Adrenal gland (tissue), 12 donors: ENCODE results near the gene SAAL1. TPM values are rescaled to one million over a fixed set of nuclear protein-coding genes. Genes with fewer than 3 reads are reported as not detected.
A peak's percentile ranks its signal among the peaks of the same experiment; 100 is the strongest.

Experiments used
- DNase-seq, 7 donors: peaks; one replicate each; pipeline ENCODE4 v3.0.0-alpha.2; 2019 to 2020
- H3K27ac ChIP-seq, 5 donors: fragments of 200-600 bp; sonication (generic) in 4 of 5; 1 replicate in 3 of 5; 2 replicates in 2 of 5; pipeline versions ENCODE4 v1.5.1 to v1.8.0; 2016 to 2020; ENCODE audit warnings: mild to moderate bottlenecking in 1 of 5
- H3K27me3 ChIP-seq: fragments of 200-600 bp; 2 replicates; pipeline ENCODE4 v1.8.0; 2021
- H3K36me3 ChIP-seq, 2 donors: fragments of 200-600 bp; replicated peaks in 1 of 2; 1 replicate in 1 of 2; 2 replicates in 1 of 2; pipeline versions ENCODE4 v1.5.1 to v1.8.0; 2018 to 2022
- H3K4me1 ChIP-seq, 2 donors: fragments of 200-600 bp; replicated peaks in 1 of 2; 1 replicate in 1 of 2; 2 replicates in 1 of 2; pipeline versions ENCODE4 v1.5.1 to v1.8.0; 2018 to 2021
- H3K4me3 ChIP-seq, 4 donors: fragments of 200-600 bp; sonication (generic) in 3 of 4; one replicate each; pipeline ENCODE4 v1.5.1; 2016 to 2018
- H3K9me3 ChIP-seq, 3 donors: fragments of 200-600 bp; sonication (generic) in 1 of 3; replicated peaks in 1 of 3; 1 replicate in 2 of 3; 2 replicates in 1 of 3; pipeline versions ENCODE4 v1.5.1 to v1.8.0; 2016 to 2021
- POLR2A ChIP-seq, 2 donors: fragments of 450-650 bp; IDR thresholded peaks; one replicate each; pipeline ENCODE4 v1.6.1; 2017; ENCODE audit warnings: antibody characterized with exemption in 2 of 2, mild to moderate bottlenecking in 2 of 2, moderate library complexity in 1 of 2
- WGBS, 4 donors: extraction: QIAGEN DNeasy Blood & Tissue Kit in 2 of 4; methylation state at CpG; one replicate each; pipeline versions ENCODE4 v1.1.5 to v1.1.7; 2013 to 2017; 5-methylcytosine and 5-hydroxymethylcytosine counted together
- intact Hi-C, 2 donors: fragments of 100-400 bp; cut with DNase I; formaldehyde crosslinking; loops; one replicate each; pipeline versions ENCODE4 v1.14.1 to v1.15.0; 2022 to 2023
- polyA plus RNA-seq, 3 donors: library from polyadenylated mRNA; stranded (reverse); fragments of 200-250 nt in 2 of 3; fragments of 350-450 nt in 1 of 3; fragmentation: Illumina TruSeq in 1 of 3; extraction: RNeasy Lipid Tissue Mini Kit (QIAGEN cat#74804) in 1 of 3; gene quantifications; one replicate each; pipeline ENCODE4 v1.2.3, GENCODE V29; 2013 to 2014
- total RNA-seq, 9 donors: library from RNA; depleted of rRNA in 4 of 9; stranded (reverse); fragments of >200 nt in 4 of 9; fragments of 120-200 nt in 1 of 9; fragmentation: NEBNext Ultra II Directional in 1 of 9; extraction: Animal tissue kit (Norgen Biotek cat#: 25700) in 1 of 9; gene quantifications; one replicate each; pipeline versions ENCODE4 v1.1.0 to v1.2.4, GENCODE V29; 2013 to 2023
- TF ChIP-seq, protein P1 (sequence below), 6 experiments: fragments of 450-650 bp in 4 of 6; fragments of 200-600 bp in 2 of 6; sonication (generic) in 1 of 6; IDR thresholded peaks; 1 replicate in 5 of 6; 2 replicates in 1 of 6; pipeline versions ENCODE4 v1.5.1 to v1.8.0; 2016 to 2021; ENCODE audit warnings: antibody characterized with exemption in 6 of 6, mild to moderate bottlenecking in 2 of 6, moderate library complexity in 1 of 6
- donor health status: healthy with polysubstance abuse.
- donor health status: Bipolar disorder and iron deficiency.
- donor health status: DM: yes; HTN: yes; CAD: no.
- donor health status: DM: no; HTN: no; CAD: no.
- donor health status: DM: no; HTN: no; CAD: no.
- donor health status: DM: yes; HTN: yes; CAD: no.

SAAL1 gene
- total and polyA plus RNA-seq, 12 donors, result 3.7 to 15.9 (median 10.4) TPM

DNA sequence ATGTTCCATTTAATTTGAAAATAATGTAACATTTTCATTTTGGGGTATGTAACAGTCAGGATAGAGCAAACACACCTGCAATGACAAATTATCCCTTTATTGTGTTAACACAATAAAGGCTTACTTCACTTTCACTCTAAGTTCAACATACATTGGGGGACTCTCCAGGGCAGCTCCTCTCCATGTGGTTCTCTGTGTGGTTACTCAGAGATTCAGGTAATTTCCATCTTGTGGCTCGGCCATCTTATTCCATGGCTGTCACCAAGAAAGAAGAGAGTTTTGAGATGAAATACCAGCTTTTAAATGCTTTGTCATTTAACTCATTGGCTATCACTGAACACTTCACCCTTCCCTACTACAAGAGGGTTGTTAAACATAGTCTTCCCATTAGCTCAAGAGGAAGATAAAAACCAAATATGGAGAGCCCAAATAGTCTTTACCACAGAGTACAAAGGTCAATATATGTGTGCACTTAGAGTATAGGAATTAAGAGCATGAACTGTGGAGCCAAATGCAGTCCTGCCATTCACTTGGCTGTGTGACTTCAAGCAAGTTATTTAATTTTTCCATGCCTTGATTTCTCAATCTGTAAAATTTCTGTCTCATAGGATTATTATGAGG, 49.2 kb downstream of the SAAL1 start:
- intact Hi-C loops, result no loop called here
- WGBS, 4 donors, result 43 to 92% (median 81%) methylated on average over 1 of the region's 1 CpG
- H3K36me3 ChIP-seq, result no peaks in the 10 kb centered on the region
- no peaks in the 10 kb centered on the region for H3K4me1 ChIP-seq
- H3K4me3 ChIP-seq, result no peak overlapping the region
- no peak for DNase-seq
- no peak overlapping the region for H3K27ac ChIP-seq
- H3K27me3 ChIP-seq, result no peaks in the 10 kb centered on the region
- no peaks in the 10 kb centered on the region for H3K9me3 ChIP-seq
- TF ChIP-seq, protein P1, sequence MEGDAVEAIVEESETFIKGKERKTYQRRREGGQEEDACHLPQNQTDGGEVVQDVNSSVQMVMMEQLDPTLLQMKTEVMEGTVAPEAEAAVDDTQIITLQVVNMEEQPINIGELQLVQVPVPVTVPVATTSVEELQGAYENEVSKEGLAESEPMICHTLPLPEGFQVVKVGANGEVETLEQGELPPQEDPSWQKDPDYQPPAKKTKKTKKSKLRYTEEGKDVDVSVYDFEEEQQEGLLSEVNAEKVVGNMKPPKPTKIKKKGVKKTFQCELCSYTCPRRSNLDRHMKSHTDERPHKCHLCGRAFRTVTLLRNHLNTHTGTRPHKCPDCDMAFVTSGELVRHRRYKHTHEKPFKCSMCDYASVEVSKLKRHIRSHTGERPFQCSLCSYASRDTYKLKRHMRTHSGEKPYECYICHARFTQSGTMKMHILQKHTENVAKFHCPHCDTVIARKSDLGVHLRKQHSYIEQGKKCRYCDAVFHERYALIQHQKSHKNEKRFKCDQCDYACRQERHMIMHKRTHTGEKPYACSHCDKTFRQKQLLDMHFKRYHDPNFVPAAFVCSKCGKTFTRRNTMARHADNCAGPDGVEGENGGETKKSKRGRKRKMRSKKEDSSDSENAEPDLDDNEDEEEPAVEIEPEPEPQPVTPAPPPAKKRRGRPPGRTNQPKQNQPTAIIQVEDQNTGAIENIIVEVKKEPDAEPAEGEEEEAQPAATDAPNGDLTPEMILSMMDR (IDR thresholded peaks at IDR 0.05), result no peak
- no peak for TF ChIP-seq POLR2A (IDR thresholded peaks at IDR 0.05)

DNA sequence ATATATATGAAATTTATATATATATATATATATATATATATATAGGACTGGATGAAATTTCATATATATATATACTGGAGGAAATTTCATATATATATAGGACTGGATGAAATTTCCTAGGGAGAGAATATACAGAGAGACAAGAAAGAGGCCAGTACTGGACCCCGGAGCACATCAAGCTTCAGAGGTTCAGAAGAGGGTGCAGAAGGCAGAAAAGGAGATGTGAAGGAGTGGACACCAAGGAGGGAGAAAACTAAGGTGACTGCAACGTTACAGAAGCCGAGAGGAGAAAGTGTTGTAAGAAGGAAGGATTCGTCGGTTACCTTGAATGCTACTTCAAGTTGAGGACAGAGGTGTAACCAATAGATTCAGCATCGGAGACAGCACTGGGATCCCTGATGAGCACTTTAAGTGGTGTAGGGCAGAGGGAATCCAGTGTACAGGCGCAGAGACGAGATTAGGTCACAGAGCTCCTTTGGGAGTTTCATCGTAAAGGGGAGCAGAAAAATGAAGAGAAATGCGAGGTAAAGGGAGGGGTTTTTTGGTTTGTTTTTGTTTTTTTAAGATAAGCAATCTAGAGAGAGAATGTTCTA, 51.3 kb downstream of the SAAL1 start:
- H3K27ac ChIP-seq, result no peak overlapping the region
- no peaks in the 10 kb centered on the region for H3K9me3 ChIP-seq
- 82 to 90% (median 88%) methylated on average over 10 of the region's 10 CpGs for WGBS, 4 donors
- no peaks in the 10 kb centered on the region for H3K27me3 ChIP-seq
- no peaks in the 10 kb centered on the region for H3K36me3 ChIP-seq
- TF ChIP-seq, protein P1 (IDR thresholded peaks at IDR 0.05), result no peak
- TF ChIP-seq POLR2A (IDR thresholded peaks at IDR 0.05), result no peak
- intact Hi-C loops, result no loop called here
- H3K4me3 ChIP-seq, result no peak overlapping the region
- H3K4me1 ChIP-seq, result no peaks in the 10 kb centered on the region
- no peak for DNase-seq

DNA sequence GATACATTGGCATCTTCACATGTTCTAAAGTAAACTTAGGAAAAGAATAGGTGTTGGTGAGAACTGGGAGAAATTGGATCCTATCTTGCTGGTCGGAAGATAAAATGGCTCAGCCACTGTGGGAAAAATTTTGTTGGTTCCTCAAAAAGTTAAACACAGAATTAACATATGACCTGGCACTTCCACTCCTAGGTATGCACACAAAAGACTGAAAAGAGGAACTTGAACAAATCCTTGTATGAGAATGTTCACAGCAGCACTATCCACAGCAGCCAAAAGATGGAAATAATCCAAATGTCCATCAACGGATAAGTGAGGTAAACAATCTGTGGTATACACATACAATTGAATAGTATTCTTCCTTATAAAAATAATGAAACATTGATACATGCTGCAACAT, 55.0 kb downstream of the SAAL1 start:
- intact Hi-C loops, result no loop called here
- Histone ChIP-seq H3K9me3 (no peaks in the 10 kb centered on the region), H3K27me3 (peaks cover 29% of the 10 kb centered on the region), H3K4me1 (no peaks in the 10 kb centered on the region), H3K27ac (no peak overlapping the region), H3K36me3 (no peaks in the 10 kb centered on the region), H3K4me3 (no peak overlapping the region)
- 60 to 78% (median 67%) methylated on average over 2 of the region's 2 CpGs for WGBS, 4 donors
- DNase-seq, result no peak
- TF ChIP-seq POLR2A (IDR thresholded peaks at IDR 0.05), result no peak
- TF ChIP-seq, protein P1 (IDR thresholded peaks at IDR 0.05), result no peak

DNA sequence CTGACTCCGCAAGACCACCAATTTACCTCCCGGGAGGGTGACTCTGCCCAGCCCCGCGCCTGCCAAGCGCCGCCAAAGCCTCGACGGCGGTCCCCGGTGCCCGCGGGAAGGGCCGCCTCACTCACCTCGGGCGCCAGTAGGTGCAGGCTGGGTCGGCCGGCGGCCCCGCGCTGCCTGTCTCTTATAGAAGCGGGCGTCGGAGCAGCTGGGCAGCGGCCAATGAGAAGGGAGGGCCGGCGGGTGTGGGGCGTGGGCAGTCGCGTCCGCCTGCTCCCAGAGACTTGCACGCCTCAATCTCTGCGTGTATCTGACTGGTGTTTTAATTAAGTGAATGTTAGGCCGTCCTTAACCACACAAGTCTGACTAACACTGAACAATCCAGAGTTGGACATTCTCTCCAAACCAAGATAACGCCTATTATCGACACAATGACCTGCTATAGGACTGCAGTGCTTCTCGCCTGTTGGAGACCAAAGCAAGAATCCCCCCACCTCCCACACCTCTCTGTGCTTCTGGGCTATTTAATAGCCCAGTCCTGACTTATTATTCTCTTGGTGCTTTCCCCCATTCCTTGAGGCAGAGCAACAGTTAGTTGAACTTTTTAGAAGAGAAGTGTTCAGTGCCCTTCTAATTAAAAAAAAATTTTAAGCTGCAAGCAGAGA, 59.6 kb downstream of the SAAL1 start, which contains the start of gene TPH1:
Gene TPH1 (minus strand): TSS at position 154 of the 662 bp plus-strand sequence. CDS start 5,507 bp downstream, outside the sequence.
- peak; percentile 14 to 58 (median 25) for DNase-seq

More for the DNA sequence above, 59.6 kb downstream of the SAAL1 start, which contains the start of gene TPH1:
- Histone ChIP-seq H3K27ac (no peak within 1 kb of the TSS), H3K36me3 (no peaks in the 10 kb centered on the region), H3K4me1 (no peaks in the 10 kb centered on the region), H3K4me3 (peak within 1 kb of the TSS in 1 of 4 donors; percentile 6), H3K9me3 (no peaks in the 10 kb centered on the region), H3K27me3 (peaks cover 33% of the 10 kb centered on the region)
- intact Hi-C loops, result no loop called here
- WGBS, 4 donors, result 8 to 33% (median 17%) methylated on average over 6 to 36 of the region's 36 CpGs
- no peak for TF ChIP-seq POLR2A (IDR thresholded peaks at IDR 0.05)
- TF ChIP-seq, protein P1 (IDR thresholded peaks at IDR 0.05), result no peak
